HG03571 (cell line): ENCODE measurements around the gene DNM3.
A peak's percentile ranks its signal among the peaks of the same experiment; 100 is the strongest.

ENCODE experiments used
- ATAC-seq: cut with Tn5 transposase; IDR thresholded peaks from one replicate; pipeline ENCODE4 v1.9.1; 2021; ENCODE audit not compliant: unreplicated experiment

DNM3 gene

DNA sequence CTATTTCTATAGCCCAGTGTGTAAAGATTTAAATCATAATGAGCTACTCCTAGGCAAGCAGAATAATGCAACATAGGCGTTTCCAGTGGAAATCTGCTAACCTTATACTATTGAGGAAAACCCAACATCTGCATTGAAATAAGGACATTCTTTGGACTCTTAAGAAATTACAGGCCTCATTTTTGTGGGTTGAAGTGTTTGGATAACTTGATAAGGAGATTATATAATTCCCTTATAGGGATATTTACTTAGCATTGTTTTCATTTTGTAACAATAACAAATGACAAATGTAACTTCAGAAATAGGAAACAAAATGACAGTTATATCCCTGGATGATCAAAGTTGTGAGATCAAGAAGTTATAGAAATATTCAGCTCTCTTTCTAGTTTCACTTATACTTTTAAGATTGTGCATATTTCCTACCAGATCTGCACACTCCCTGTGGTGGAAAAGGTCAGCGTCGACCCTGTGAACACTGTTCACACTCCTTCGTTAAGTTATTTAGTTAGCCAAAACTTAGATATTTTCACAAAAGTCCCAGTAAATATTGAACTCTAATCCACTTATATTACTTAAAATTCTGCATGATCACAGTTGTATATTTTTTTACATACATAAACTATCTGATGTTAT is 294.8 kb downstream of the DNM3 start:
- no peak for ATAC-seq

DNA sequence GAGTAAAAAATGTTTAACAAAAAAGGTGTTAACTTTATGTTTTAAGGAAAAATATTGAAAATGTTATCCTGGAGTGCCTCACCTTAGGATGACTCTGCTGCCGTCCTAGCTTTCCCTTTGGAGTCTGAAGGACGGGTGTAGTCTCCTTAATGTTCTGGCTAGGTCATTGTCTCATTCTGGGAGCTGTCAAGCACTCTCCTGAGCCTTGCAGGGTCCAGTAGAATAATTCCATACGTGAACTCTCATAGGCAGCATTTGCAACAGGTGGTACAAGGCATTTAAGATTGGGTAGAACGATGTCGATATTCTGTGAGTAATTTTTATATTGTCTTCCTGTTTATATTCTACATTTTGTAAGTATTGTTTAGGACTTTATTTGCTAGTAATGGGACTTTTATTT is 295.6 kb downstream of the DNM3 start:
- ATAC-seq: no peak

DNA sequence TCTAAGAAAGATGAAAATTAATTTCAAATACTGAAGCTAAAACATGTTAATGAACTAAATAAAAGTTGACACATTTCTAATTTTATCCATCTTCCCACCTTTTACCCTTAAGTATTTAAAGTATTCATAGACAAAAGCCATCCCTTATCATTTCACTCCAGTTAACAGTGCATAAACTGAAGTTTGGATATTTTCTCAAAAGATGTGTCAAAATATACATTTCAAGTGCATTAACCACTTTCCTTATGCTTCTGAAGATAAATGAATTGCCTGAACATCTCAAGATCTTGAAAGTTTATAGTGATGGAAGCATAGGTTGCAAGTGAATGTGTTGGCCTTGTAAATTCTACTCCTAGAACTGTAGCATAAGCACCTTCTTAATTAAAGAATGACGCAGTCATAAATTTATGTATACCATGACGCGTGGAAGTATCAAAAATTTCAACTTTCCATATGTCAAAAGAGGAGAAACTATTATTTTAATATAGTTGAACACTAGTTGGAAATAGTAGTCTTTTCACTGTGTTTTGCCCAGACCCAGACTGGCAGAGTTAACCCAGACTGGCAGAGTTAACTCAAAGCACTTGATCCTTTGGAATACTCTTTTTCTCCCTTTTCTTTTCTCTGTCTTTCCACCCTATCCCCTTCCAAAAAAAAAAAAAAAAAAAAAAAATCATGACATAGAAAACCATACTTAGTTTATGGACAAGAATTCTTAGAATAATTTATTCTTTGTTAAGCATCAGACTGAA is 296.6 kb downstream of the DNM3 start:
- no peak for ATAC-seq

DNA sequence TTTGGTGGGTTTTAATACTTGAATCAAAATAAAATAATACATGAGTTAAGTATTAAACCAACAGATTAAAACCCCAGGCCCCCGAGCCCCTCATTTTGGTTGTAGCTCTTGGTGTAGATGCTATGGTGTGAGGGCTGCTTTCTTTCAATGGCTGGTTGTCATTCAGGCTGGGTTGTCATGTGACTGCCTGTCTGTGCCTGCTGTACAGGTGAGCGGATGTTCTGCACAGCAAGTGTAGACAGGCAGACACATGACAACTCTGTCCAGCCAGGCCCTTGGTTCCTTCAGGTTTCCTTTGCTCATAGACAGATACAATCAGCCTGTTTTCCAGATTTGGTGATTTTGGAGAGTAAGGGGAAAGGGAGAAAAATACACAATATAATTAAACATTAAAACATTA is 297.3 kb downstream of the DNM3 start:
- ATAC-seq: no peak

DNA sequence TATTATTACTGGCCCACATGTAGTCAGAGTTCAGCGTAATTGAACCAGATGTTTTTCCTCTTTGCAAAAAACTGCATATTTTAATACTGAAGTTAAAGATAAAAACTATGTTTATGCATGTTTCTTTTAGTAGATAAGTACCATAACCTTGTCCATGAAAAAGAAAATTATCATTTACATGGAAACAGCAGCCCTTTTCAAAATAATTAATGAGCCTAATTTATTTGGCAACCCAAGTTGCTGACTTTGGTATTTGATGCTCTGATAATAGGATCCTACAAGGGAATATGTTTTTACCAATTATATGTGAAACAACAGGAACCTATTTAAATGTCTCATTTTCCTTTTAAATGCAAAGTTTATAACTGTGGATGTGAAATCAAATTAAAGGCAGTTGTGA is 297.9 kb downstream of the DNM3 start:
- no peak for ATAC-seq

DNA sequence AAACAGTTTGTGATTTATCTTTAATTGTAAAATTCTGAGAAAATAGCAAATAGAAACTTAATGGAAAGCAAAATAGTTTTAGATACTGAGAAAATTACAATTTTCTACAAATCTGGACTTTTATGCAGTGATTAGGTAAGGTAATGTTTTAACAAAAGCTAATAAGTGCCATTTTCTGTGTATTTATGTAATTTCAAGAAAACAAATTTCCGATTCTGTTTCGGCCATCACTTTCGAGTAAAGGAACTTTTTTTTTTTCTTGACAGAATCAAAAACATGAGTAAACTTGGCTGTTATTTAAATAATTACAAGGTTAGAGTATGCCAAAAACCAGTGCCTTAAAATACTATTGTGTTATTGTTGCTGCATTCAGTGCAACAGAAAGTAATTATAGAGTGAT is 298.8 kb downstream of the DNM3 start:
- ATAC-seq: no peak

DNA sequence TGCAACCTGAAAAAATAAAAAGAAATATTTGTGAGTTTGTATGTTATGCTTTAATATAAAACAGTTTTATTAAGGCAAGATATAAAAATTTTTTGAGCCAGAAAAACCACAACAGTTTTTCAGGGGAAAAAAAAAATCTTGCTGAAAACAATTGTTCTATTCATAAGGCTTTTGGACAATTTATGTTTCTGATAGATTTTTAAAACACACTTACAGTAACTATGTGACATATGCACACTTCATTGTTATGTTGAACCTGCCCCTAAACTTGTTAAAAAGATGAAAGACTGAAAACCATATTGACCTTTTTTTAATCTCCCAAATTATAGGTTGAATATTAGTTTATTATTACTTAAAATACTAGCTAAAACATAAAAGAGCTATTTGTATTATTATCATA is 299.3 kb downstream of the DNM3 start:
- ATAC-seq: no peak

DNA sequence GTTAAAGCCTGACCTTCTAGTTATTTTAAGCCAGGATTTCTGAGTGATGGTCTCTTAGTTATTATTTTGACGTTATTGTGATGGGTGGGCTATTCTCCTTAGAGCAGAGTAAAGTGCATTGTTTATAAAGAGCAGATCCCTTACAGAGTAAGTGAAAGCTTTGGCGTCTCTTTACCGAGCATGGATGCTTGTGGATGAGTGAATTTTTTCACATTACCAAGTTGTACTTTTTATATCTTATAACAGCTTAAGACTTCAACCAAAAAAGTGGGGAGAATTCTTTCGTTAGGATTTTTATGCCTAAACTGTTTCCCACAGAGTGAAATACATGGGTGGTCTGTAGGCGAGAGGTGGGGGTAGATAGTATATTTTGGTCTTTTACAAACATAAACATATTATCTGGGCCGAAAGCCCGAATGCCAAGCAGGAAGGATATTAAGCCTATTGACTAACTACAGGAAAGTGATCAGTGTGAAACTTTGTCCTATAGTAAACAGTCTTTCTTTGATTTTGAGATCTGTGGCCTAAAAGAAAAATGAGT is 300.1 kb downstream of the DNM3 start:
- ATAC-seq: no peak

DNA sequence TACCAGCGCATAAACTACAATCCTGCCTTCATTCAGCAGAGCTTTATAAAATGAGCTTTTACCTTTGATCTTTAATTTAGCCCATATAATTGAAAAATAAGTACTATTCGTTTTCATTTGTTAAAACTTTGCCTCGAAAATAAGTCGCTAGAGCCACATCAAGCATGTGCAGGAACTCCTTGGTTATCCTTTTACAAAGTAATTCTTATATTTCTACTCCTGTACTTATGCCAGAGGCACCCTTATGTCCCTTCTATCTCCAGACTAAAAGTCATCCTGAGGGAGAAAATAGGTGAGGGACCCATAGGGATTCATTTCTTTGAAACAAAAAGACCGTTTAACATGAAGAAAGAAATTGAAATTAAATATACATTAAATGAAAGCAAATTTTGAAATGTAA is 301.0 kb downstream of the DNM3 start:
- ATAC-seq: no peak

DNA sequence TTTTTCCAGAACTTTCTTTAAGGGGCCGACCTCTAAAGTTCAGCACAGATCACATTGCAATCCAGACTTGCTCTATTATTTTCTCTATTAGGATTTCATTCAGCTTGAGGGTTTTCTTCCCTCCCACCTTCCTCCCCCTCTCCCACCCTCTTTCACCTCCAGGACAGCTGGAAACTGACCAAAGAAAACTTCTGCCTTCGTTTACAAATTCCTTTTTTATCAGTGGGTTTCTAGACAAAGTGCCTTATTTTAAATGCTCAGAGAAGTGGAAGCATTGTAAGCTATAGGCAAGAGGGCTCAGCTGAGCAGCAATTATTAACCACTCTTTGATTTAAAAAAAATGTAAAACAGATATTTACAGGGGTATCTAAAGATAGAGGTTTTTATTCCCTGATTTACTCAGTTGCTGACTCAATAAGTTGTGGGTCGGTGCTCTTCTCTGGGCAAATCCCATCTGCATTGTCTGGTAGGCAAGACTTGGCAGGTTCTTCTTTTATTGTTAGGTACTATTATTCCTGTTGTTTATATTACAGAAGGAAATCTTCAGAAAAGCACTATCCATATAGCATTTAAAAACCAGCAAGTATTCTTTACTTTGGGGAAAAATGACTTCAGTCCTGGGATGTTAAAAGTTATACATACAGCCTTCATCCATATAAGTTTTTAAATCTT is 302.2 kb downstream of the DNM3 start:
- no peak for ATAC-seq

DNA sequence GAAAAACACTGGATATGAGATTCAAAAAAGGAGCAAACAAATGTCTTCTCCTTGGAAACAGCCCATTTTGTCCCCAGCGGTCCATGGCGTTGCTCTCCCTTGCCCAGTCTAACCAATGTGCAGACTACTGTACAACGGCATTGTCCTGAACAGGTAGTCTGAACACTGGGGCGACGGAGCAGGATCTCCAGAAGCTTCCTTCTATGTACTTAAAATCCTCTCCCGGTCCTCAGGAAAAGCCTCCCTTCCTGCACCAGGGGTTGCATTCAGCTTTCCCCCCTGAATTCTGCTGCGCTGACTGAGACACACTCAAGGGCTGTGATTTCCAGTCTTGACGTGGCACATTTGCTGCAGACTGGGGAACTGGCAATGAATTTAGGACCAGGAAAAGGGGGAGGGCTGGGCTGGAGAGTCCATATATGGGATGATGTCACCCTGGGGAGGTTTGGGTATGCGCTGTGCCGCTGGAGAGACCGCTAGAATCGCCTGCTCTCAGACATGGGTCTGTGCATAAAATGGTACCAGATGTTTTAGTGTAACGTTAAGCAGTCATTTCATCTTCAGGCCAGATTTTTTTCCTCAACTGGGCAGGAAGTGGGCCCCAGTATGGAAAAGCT is 303.3 kb downstream of the DNM3 start:
- no peak for ATAC-seq

DNA sequence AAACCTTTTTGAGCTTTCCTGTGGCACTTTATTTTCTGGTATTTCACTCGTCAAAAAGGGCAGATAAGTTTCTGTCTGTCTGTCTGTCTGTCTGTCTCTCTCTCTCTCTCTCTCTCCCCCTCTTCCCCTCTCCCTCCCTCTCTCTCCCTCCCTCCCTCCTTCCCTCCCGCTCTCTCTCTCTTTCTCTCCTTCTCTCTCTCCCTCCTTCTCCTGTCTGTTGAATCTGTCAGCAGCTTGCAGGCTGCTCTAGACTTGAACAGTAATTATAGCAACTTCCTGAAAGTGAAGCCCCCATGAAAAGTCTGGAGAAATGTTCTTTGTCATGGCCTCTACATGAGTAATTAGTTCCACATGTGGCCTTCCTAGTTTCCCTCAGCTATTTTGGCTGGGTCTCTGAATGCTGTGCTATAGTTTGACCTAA is 303.9 kb downstream of the DNM3 start:
- no peak for ATAC-seq

DNA sequence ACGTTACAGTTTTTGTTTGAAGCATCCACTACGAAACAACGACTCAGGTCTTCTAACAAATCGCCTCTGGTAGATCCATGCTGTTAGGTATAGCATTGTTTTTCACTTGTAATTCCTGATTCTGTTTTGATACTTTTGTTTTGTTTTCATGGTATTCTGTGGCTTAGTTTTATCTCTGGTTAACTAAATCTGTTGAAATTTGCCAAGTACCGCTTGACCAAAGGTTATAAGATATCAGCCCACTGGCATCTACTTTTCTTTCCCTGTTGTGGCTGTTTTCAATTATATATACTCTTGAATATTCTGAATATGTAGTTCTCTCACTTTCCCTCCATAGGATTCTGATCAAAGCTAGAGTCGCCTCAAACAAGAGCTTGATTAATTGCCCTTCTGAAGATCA is 304.4 kb downstream of the DNM3 start:
- no peak for ATAC-seq

DNA sequence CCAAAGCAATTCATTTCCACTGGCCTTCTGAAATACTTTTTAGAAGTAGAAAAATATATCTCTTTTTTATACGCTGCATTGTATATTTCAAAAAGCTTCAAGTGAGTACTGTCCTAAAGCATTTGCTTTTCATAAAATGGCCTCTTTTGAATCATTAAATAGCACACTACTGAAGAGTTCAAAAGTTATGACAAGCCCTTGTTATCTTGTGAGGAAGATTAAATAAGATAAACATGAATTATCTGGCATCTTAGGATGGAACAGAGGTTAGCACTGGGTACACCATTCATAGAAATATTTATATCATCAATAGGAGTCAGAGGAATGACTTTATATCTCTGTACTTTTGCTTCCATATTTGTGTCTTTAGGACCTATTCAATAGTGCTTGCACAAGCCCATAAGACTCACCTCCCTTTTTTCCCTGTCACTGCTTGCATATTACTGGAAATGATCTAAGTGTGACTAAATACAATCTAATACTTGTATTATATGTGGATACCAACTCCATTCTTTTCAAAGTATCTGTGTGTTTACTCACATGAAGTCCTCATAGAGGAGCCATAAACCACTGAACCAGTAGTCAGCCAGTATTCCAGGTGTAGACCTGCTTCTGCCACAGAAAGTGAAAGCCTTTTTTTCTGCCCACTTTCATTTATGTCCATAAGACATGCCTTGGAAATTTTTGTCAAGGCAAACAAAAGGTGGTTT is 305.0 kb downstream of the DNM3 start:
- no peak for ATAC-seq

DNA sequence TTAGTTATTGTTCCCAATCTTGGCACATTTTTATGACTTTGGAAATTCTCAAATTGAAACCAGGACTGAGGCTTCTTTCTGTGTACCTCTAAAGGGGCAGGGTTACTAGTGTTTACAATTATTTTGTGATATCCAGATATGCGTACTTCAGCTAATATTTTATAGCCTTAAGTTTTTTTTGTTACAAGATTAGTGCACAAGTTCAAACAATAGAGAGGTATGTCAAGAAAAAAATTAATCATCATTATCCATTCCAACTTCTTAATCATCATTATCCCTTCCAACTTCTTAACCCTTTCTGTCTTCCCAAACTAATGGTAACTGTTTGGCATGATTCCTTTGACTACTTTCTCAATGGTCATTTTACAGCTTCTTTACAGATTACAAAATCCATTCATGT is 306.2 kb downstream of the DNM3 start:
- no peak for ATAC-seq

DNA sequence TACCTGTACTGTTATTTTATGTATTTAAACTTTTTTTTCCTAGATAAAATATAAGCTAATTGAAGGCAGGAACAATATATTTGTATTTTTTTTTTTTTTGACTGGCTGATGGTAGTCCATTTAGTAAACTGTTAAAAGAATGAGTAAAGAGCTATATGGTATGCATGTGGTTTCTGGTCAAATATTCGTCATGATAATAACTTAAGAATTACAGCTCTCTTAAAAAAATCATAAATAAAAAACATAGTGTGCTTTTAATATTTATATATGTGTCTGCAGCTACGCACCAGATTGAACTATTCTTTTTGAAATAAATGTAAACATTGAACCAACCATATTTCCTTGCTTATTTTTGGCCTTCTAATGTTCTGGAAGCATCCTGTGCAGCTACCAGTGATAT is 306.9 kb downstream of the DNM3 start:
- ATAC-seq: no peak

DNA sequence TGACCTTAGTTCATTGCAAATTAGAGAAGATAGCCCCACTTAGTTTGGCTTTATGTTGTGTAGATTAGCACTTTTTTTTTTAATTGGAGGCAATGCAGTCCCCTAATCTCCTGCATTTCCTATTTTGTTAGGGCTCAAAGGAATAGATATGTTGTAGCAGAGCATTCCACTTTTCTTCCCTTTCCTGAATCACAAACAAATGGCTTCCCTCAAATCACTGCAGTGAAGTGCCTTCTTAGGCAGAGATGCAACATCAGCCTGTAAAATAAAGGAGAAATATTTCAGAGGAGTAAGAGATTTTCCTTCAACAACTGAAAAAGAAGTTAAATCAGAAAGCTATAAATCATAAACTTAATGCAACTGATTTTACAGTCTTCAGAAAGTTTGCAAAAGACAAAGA is 307.4 kb downstream of the DNM3 start:
- ATAC-seq: no peak

DNA sequence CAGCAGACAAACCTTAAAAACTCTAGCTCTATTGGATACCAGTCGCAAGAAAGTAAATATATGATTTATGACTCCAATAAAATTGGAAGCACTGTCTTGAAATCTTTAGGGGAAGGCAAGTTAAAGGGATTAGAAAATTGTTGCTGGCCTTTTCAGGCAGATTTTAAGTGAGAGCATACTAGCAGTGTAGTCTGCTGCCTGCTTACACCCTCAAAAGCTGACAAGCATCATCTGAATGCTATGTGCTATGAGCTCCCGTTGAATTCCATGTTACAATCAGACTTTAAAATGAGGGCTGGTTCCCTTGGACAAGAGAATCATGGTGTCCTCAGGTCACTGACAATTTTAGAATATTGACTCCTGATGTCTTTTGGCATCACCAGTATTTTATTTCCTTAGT is 308.0 kb downstream of the DNM3 start:
- no peak for ATAC-seq

DNA sequence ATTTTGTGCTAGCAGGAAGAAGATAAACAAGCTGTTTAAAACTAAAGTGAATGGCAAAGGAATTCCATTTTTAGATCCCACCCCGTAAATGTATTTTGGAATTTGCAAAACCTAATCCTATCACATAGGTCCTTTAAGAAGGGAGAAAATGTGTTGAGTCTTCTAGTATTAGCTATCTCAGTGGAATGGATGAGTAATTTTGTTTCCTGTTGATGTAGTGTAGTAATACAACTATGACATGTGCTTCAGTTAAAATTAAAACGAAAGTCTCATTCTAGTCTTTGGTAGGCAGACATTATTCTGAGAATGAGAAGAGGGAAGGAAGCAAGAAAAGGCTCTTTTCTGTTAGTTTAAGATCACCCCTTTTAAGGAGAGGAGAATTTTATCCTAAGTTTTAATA is 313.3 kb downstream of the DNM3 start:
- ATAC-seq: peak; percentile 91

DNA sequence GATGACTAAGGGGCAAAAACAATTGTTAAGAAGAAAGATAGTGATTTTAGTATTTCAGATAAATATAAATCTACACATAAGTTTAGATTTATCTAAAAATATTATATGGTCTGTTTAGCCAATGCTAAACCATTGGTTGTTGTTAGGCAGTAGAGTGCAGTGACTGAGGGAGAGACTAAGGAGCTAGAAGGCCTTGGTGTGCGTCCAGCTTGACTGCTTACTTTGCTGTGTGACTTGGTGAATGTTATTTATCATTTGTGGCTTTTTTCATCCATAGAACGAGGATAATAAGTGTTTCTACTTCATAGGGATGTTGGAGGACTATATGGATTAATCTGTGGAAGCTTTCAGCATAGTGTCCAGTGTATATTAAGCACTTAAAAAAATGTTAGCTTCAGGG is 314.5 kb downstream of the DNM3 start:
- no peak for ATAC-seq

DNA sequence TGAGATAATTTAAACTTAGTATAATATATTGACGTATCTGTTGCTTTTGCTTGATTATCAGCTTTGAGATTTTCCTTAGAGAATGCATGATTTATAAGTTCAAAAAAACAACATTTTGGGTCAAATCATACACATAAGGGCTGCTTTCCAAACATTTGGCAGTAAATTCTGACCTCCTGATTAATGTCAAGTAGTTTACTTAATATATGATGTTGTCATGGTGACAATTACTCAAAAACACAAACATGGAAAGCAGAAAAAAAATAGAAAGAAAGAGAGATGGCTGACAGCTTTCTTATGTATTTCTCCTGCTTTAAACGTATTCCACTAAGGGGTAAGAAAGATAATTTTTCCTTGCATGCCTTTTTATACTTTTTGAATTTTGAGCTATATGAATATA is 320.9 kb downstream of the DNM3 start:
- ATAC-seq: no peak
